ENCODE measurements around the gene NRXN3. TPM values are rescaled to one million over a fixed set of nuclear protein-coding genes. Genes with fewer than 3 reads are reported as not detected.

Gene NRXN3
- total and polyA plus RNA-seq, 2 of the 13 experiments (the other 11 are each of a cell fraction or from before 2014, with no cell fraction given) = 0.03 TPM; not detected in 1

- ATAC-seq (no peak), FAIRE-seq (no peak), DNase-seq (ENCODE audit: low spot score) (no peak)
- Histone ChIP-seq H3K79me2 (ENCODE audit: insufficient read depth, low read length) (no peaks in the 10 kb centered on the region), H3K27me3 (ENCODE audit: control insufficient read depth in 1 of 2, insufficient read depth in 2 of 2, low read length in 2 of 2) (no peaks in the 10 kb centered on the region; a peak in 1 of 5 replicates), H3K4me3 (replicated peaks in 1 of 3; ENCODE audit: insufficient read depth in 1 of 3, low read depth in 2 of 3, low read length in 3 of 3) (no peak overlapping the region), H3K4me1 (ENCODE audit: insufficient read depth, low read length) (no peaks in the 10 kb centered on the region), H3K9me3 (ENCODE audit: low read length) (peaks cover 79% of the 10 kb centered on the region), H3K36me3 (replicated peaks in 1 of 2; ENCODE audit: control insufficient read depth in 1 of 2, insufficient read depth in 2 of 2, low read length in 2 of 2) (no peaks in the 10 kb centered on the region), H3K27ac (ENCODE audit: extremely low read length, insufficient read depth, low read length) (no peak overlapping the region), H3K4me2 (ENCODE audit: low read depth, low read length) (no peak overlapping the region), H3K9ac (ENCODE audit: insufficient read depth, low read depth, low read length) (no peak overlapping the region), H4K20me1 (ENCODE audit: insufficient read depth, low read length) (no peaks in the 10 kb centered on the region), H2AFZ (ENCODE audit: low read length) (no peak overlapping the region)
- CTCF ChIA-PET (ENCODE audit: low intra/inter-chr PET ratio, low total read pairs) = no interaction called here
- in situ Hi-C loops (cut with HindIII; ENCODE audit: extremely low pct_ligation_motif_present, low pct_unique_long_range_greater_than_20kb) = loop anchor here (25.0 kb wide), 1 partner anchor 103 kb away; no protein-coding TSS in a partner anchor
- POLR2A ChIA-PET = no interaction called here
- TF ChIP-seq ZNF33B (CRISPR knock-in tag; IDR thresholded peaks at IDR 0.05) (no peak), FUBP1 (CRISPR knock-in tag; IDR thresholded peaks at IDR 0.05; ENCODE audit: borderline replicate concordance) (no peak), NR1H2 (CRISPR knock-in tag; IDR thresholded peaks at IDR 0.05; ENCODE audit: borderline replicate concordance, low read depth) (no peak), ZNF879 (CRISPR knock-in tag; IDR thresholded peaks at IDR 0.05) (no peak), ZNF792 (CRISPR knock-in tag; IDR thresholded peaks at IDR 0.05) (no peak), ZNF260 (CRISPR knock-in tag; IDR thresholded peaks at IDR 0.05; ENCODE audit: borderline replicate concordance, low read depth) (no peak), ZBTB7B (CRISPR knock-in tag; IDR thresholded peaks at IDR 0.05) (no peak)
- intact Hi-C loops (cut with micrococcal nuclease; ENCODE audit: unreplicated experiment) = no loop called here
- 32% methylated on average over 4 of the region's 4 CpGs for WGBS (ENCODE audit: low lambda C conversion rate)
- BruUV-seq (replicated peaks) = no TSS peak
These were observed 1413.7 kb downstream of the NRXN3 start for GRCh38 chr14:79583738-79584408.

Data from HepG2 (cell line).